GM13976 (cell line): Measurements from ENCODE around the gene TEX19.

ENCODE experiments used
- DNase-seq: peaks from one replicate; pipeline ENCODE4 v3.0.0; 2012; ENCODE audit warnings: low spot score
- in situ Hi-C: fragments of 300-500 bp; cut with MboI; formaldehyde crosslinking; loops from one replicate; pipeline ENCODE4 v1.12.0; 2022; ENCODE audit warnings: low sequenced_read_pairs, mixed read lengths, inconsistent platforms; ENCODE audit not compliant: unreplicated experiment
- TF ChIP-seq, protein P1 (sequence below): IDR thresholded peaks from 2 replicates; pipeline ENCODE4 v1.5.1; 2012; ENCODE audit warnings: borderline replicate concordance, mild to moderate bottlenecking; ENCODE audit not compliant: insufficient read depth; ENCODE audit errors: extremely low read depth, missing control alignments, control extremely low read depth

The TEX19 gene

DNA sequence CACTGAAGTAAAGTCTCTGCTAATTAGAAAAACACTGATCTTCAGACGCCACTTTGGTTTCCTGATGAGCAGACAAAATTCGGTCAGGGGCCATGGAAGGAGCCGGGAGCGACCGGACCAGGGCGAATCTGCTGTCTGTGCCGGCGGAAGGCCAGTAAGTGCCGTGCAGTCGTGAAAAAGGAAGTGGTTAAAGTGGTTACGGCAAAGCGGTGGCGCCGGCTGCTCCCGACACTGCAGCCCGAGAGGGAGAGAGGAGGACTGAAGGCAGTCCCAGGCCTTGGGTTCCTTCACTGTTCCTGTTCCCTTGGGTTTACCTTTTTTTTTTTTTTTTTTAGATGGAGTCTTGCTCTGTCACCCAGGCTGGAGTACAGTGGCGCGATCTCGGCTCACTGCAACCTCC, 41.8 kb downstream of the TEX19 start:
- in situ Hi-C loops = no loop called here
- TF ChIP-seq, protein P1, sequence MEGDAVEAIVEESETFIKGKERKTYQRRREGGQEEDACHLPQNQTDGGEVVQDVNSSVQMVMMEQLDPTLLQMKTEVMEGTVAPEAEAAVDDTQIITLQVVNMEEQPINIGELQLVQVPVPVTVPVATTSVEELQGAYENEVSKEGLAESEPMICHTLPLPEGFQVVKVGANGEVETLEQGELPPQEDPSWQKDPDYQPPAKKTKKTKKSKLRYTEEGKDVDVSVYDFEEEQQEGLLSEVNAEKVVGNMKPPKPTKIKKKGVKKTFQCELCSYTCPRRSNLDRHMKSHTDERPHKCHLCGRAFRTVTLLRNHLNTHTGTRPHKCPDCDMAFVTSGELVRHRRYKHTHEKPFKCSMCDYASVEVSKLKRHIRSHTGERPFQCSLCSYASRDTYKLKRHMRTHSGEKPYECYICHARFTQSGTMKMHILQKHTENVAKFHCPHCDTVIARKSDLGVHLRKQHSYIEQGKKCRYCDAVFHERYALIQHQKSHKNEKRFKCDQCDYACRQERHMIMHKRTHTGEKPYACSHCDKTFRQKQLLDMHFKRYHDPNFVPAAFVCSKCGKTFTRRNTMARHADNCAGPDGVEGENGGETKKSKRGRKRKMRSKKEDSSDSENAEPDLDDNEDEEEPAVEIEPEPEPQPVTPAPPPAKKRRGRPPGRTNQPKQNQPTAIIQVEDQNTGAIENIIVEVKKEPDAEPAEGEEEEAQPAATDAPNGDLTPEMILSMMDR = no peak
- peak; percentile 90 for DNase-seq

DNA sequence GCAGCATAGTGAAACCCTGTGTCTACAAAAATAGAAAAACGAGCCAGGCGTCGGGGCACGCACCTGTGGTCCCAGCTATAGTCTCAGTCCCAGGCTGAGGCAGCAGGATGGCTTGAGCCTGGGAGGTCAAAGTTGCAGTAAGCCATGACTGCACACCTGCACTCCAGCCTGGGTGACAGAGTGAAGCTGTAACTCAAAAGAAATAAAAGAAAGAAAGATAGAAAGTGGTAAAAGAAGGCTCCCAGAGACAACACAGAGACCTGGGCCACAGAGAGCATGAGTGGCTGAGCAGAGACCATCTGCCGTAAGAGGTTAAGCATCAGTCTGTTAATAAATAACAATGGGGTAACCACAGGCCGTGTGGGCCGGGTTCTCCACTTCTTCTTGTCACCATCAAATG, 43.8 kb downstream of the TEX19 start:
- TF ChIP-seq, protein P1 = no peak
- peak; percentile 69 for DNase-seq
- in situ Hi-C loops = no loop called here

DNA sequence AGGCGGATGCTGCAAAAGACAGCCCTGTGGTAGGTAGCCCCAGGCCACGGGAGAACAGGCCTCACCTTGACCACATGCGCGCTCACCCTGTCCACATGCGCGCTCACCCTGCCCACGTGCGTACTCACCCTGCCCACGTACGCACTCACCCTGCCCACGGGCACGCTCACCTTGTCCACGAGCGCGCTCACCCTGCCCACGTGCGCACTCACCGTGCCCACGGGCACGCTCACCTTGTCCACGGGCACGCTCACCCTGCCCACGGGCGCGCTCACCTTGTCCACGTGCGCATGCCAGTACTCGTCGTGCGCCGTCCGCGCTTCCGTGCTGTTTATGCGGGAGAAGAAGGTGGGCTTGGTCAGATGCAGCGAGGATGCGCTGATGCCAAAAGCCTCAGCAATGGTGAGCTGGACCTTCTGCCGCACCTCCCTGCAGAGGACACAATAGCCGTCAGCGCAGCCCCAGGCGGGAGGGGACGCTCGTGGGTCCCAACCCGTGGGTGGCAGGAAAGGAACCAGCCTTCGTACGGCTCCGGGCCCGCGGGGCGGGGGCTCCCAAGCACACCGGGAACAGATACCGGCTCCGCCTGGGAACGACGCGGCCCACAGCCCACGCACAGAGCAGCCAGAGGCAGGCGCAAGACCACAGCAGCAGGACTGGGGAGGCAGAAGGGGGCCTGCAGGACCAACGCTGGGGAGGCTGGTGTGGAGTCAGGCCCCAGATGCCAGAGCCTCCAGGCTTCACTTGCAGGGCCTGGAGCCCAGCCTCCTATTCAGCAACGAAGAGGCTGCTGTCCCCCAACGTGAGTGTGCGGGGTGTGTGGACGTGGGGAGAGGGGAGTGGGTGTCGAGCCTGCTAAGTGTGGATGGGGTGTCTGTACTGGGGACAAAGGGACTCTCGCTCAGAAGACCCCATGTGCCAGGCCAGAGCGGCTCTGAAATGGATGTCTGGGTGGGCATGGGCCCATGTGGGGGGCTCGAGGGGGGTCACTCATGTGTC, 44.9 kb downstream of the TEX19 start:
- TF ChIP-seq, protein P1 = no peak
- no peak for DNase-seq
- in situ Hi-C loops = no loop called here

DNA sequence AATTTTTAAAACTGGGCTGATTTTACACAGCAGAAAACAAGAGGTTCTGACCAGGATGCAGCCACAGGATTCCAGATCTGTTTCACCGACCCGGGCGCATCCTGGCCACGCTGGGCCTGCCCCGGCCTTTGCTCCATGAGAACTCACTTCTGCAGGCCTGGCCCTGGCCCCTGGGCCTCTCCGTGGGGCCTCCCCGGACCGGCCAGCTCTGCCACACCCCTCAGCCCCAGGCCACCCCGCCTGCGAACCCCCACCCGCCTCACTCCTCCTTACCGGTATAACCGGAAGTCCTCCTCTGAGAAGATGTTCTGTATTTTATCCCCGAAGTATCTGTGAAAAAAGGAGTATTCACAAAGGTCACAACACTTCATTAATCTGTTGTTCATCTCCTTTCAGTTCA, 46.0 kb downstream of the TEX19 start:
- TF ChIP-seq, protein P1 = no peak
- in situ Hi-C loops = loop anchor here (5.0 kb wide), 1 partner anchor 53 kb away; no protein-coding TSS in a partner anchor
- DNase-seq = no peak

DNA sequence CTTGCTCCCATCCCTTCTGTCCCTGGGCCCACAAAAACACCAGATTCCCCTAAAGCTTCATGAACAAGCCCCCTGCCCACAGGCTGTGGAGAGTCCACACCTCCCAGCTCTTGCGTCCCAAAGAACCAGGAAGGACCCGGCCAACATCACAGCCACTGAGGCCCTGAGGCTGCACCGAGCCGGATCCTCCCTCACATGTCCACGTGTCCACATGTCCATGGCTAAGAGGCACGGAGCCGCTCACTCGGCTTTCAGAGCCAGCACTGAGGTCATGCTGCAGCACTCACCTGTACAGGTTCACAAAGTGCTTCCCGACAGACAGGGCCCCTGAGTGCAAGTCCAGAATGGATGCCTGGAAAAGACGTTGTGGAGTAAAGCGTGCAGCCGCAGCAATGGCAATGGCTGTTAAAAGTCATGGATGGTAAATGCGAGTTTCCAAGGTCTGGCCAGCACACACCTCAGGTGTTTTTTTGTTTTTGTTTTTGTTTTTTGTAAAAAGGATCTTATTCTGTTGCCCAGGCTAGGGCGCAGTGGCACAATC, 47.2 kb downstream of the TEX19 start:
- in situ Hi-C loops = loop anchor here (5.0 kb wide), 1 partner anchor 54 kb away; no protein-coding TSS in a partner anchor
- DNase-seq = no peak

DNA sequence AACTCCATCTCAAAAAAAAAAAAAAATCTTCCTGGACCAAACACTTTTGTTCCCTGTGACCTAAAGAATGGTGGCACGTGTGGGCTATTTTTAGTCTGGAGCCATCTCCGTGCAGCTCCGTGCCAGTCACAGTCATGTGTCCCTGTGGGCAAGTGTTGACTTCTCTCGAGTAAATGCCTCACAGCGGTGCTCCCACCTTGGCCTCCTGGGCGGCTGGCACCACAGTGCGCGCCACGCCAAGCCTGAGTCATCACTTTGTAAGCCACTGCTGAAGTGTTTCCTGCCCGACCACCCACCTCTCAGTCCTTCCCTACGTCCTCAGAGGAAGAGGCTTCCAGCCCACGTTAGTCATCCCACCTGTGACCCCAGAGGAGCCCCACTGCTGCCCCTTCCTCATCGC, 48.2 kb downstream of the TEX19 start:
- in situ Hi-C loops = loop anchor here (5.0 kb wide), 1 partner anchor 55 kb away; no protein-coding TSS in a partner anchor
- no peak for DNase-seq
- TF ChIP-seq, protein P1 = no peak

More for the DNA sequence above, 47.2 kb downstream of the TEX19 start:
- TF ChIP-seq, protein P1 = no peak
